ENCODE results near the gene TNFRSF21.

DNA sequence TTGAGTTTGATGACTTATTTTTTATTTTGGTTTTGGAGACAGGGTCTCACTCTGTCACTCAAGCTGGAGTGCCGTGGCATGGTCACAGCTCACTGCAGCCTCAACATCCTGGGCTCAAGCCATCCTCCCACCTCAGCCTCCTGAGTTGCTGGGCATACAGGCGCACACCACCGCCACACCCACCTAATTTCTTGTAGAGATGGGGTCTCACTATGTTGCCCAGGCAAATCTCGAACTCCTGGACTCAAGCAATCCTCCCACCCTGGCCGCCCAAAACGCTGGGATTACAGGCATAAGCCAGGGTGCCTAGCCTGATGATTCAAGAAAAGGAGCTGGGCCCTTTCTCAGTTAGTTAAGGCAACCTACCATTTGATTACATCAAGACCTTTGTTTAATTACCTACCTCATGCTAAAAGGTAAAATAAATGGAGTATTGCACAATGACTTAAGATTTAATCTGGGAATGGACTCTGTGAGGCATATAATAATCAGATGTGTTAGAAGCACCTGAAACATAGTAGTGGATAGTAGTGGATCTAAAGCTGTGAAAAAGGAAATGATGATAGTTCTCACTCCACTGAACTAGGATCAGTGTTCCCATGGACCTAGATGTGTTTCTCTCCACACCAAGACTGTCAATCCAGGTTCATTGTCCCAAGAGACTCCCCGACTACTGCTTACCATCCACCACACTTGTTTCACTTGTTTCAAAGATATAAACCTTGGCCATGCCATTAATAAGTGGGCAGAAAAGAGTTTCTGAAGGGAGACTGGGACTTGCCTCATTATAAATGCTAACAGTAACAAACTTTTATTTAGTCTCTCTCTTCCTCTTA, 2.1 kb downstream of the TNFRSF21 start:
- TF ChIP-seq POLR2A (IDR thresholded peaks at IDR 0.05), result no peak
- no peak for TF ChIP-seq CTCF (IDR thresholded peaks at IDR 0.05)

All from esophagus squamous epithelium (tissue), 4 donors.